Hepatocyte (in vitro differentiated cells): ENCODE measurements around the gene FHL1.

Experiments used
- EZH2 ChIP-seq: fragments of 200-600 bp; sonication (generic); IDR thresholded peaks from 2 replicates; pipeline ENCODE4 v1.6.1; 2016; ENCODE audit warnings: antibody characterized with exemption, mild to moderate bottlenecking, borderline replicate concordance
- EZH2phosphoT487 ChIP-seq: fragments of 200-600 bp; sonication (generic); IDR thresholded peaks from one replicate; pipeline ENCODE4 v1.6.1; 2018; ENCODE audit warnings: antibody characterized with exemption, mild to moderate bottlenecking, low read depth, moderate library complexity; ENCODE audit not compliant: unreplicated experiment, severe bottlenecking
- TF ChIP-seq, protein P1 (sequence below): fragments of 200-600 bp; sonication (generic); IDR thresholded peaks from 2 replicates; pipeline ENCODE4 v1.5.1; 2016; ENCODE audit warnings: antibody characterized with exemption, mild to moderate bottlenecking; ENCODE audit not compliant: poor library complexity

DNA sequence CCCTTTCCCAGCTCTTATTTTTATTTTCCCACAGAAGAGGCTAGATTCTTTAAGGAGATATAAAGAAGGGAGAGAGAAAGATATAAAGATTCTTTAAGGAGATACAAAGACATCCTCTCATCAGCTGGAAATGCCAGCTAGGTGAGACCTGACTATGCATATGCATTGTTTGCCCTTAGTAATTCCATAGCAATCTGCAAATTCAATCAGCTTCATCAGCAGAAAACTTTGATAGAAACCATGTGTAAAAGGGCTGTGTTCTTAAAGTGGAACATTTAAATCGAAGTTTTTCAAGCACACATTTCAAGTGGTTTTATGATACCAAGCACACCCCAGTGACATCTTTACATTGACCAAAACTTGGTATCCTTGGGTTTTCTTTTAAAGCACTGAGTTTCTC, 24.1 kb downstream of the FHL1 start:
- TF ChIP-seq, protein P1, sequence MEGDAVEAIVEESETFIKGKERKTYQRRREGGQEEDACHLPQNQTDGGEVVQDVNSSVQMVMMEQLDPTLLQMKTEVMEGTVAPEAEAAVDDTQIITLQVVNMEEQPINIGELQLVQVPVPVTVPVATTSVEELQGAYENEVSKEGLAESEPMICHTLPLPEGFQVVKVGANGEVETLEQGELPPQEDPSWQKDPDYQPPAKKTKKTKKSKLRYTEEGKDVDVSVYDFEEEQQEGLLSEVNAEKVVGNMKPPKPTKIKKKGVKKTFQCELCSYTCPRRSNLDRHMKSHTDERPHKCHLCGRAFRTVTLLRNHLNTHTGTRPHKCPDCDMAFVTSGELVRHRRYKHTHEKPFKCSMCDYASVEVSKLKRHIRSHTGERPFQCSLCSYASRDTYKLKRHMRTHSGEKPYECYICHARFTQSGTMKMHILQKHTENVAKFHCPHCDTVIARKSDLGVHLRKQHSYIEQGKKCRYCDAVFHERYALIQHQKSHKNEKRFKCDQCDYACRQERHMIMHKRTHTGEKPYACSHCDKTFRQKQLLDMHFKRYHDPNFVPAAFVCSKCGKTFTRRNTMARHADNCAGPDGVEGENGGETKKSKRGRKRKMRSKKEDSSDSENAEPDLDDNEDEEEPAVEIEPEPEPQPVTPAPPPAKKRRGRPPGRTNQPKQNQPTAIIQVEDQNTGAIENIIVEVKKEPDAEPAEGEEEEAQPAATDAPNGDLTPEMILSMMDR, result no peak
- TF ChIP-seq EZH2 (no peak), EZH2phosphoT487 (no peak)
